A673 (cell line): ENCODE measurements around the gene PRB3. TPM values are rescaled to one million over a fixed set of nuclear protein-coding genes. Genes with fewer than 3 reads are reported as not detected.

Source experiments
- BruUV-seq: library from RNA; stranded (reverse); fragments of 400-500 nt; replicated peaks from 2 replicates; lab custom pipeline; 2021; lab: Mats Ljungman, UMichigan
- CTCF ChIA-PET: fragments of 300-600 bp; sonication (Branson Sonifier 250); formaldehyde crosslinking; loops from one replicate; lab custom pipeline; 2022; ENCODE audit warnings: antibody characterized with exemption; lab: Charles Lee
- POLR2A ChIA-PET: fragments of 300-600 bp; sonication (Branson Sonifier 250); formaldehyde crosslinking; loops from one replicate; lab custom pipeline; 2022; ENCODE audit warnings: antibody characterized with exemption; ENCODE audit not compliant: low non-redundant PET; lab: Charles Lee
- DNase-seq: peaks from one replicate; pipeline ENCODE4 v3.0.0-alpha.2; 2015; ENCODE audit warnings: low spot score
- H3K27ac ChIP-seq: fragments of 200-600 bp; sonication (generic); 2 replicates; pipeline ENCODE4 v1.5.1; 2016; ENCODE audit warnings: mixed run types, low read depth, mild to moderate bottlenecking, mixed read lengths, antibody characterized with exemption, low read length; ENCODE audit not compliant: poor library complexity, severe bottlenecking
- H3K27me3 ChIP-seq: fragments of 200-600 bp; sonication (generic); replicated peaks from 2 replicates; pipeline ENCODE4 v1.6.1; 2017; ENCODE audit warnings: mixed run types, low read depth, mild to moderate bottlenecking, mixed read lengths, antibody characterized with exemption, low read length; ENCODE audit not compliant: insufficient read depth, poor library complexity
- H3K36me3 ChIP-seq: fragments of 200-600 bp; sonication (generic); 2 replicates; pipeline ENCODE4 v1.6.1; 2016; ENCODE audit warnings: mixed run types, mild to moderate bottlenecking, mixed read lengths, antibody characterized with exemption, low read length; ENCODE audit not compliant: insufficient read depth, poor library complexity, severe bottlenecking
- H3K4me1 ChIP-seq: fragments of 200-600 bp; sonication (generic); 2 replicates; pipeline ENCODE4 v1.6.1; 2017; ENCODE audit warnings: mixed run types, mild to moderate bottlenecking, mixed read lengths, antibody characterized with exemption, low read length; ENCODE audit not compliant: insufficient read depth, poor library complexity, severe bottlenecking
- H3K4me3 ChIP-seq: fragments of 200-600 bp; sonication (generic); 2 replicates; pipeline ENCODE4 v1.5.1; 2016; ENCODE audit warnings: low read depth, mixed run types, mild to moderate bottlenecking, mixed read lengths, low read length; ENCODE audit not compliant: poor library complexity, severe bottlenecking
- H3K9me3 ChIP-seq: fragments of 200-600 bp; sonication (generic); 2 replicates; pipeline ENCODE4 v1.6.1; 2016; ENCODE audit warnings: mixed run types, low read depth, mild to moderate bottlenecking, mixed read lengths, antibody characterized with exemption, low read length; ENCODE audit not compliant: poor library complexity, severe bottlenecking
- CTCF ChIP-seq: fragments of 300-800, 200-600 bp; sonication (generic); conservative IDR thresholded peaks from 2 replicates; pipeline ENCODE4 v1.5.1; 2017; ENCODE audit warnings: low read depth, mild to moderate bottlenecking, antibody characterized with exemption, low read length, moderate library complexity, mixed read lengths
- EZH2 ChIP-seq: fragments of 200-600 bp; sonication (generic); IDR thresholded peaks from 2 replicates; pipeline ENCODE4 v1.6.1; 2017; ENCODE audit warnings: borderline replicate concordance, low read depth, mild to moderate bottlenecking, mixed read lengths, antibody characterized with exemption, low read length; ENCODE audit not compliant: poor library complexity, severe bottlenecking
- intact Hi-C: fragments of 100-400 bp; cut with micrococcal nuclease; formaldehyde crosslinking; loops from one replicate; pipeline ENCODE4 v1.10.0; 2022; ENCODE audit not compliant: unreplicated experiment
- total RNA-seq: library from RNA; stranded (reverse); gene quantifications from 2 replicates; pipeline ENCODE4 v1.2.3, GENCODE V29; 2021

PRB3 gene
- total RNA-seq, 1 experiment from 2014 or later, result not detected

GRCh38 chr12:11273449-11273848, 3.9 kb upstream of the PRB3 start:
- Histone ChIP-seq H3K27me3 (peaks cover 4% of the 10 kb centered on the region), H3K9me3 (no peaks in the 10 kb centered on the region), H3K27ac (no peak overlapping the region), H3K4me3 (no peak overlapping the region), H3K36me3 (no peaks in the 10 kb centered on the region), H3K4me1 (no peaks in the 10 kb centered on the region)
- intact Hi-C loops, result no loop called here
- no TSS peak for BruUV-seq
- no peak for DNase-seq
- ChIA-PET CTCF (no interaction called here), POLR2A (no interaction called here)
- TF ChIP-seq EZH2, result no peak
- no peak for TF ChIP-seq CTCF

GRCh38 chr12:11264501-11264900, 5.0 kb downstream of the PRB3 start:
- Histone ChIP-seq H3K9me3 (no peaks in the 10 kb centered on the region), H3K4me3 (no peak overlapping the region), H3K36me3 (no peaks in the 10 kb centered on the region), H3K27ac (no peak overlapping the region), H3K27me3 (no peaks in the 10 kb centered on the region), H3K4me1 (no peaks in the 10 kb centered on the region)
- intact Hi-C loops, result no loop called here
- POLR2A ChIA-PET, result no interaction called here
- CTCF ChIA-PET, result no interaction called here
- no peak for DNase-seq
- TF ChIP-seq CTCF, result no peak
- TF ChIP-seq EZH2, result no peak
- no TSS peak for BruUV-seq

GRCh38 chr12:11246489-11246888, 23.0 kb downstream of the PRB3 start:
- DNase-seq, result no peak
- H3K36me3 ChIP-seq, result no peaks in the 10 kb centered on the region
- no peaks in the 10 kb centered on the region for H3K27me3 ChIP-seq
- no peak overlapping the region for H3K4me3 ChIP-seq
- H3K27ac ChIP-seq, result no peak overlapping the region
- intact Hi-C loops, result no loop called here
- CTCF ChIA-PET, result no interaction called here
- TF ChIP-seq CTCF (no peak), EZH2 (no peak)
- no TSS peak for BruUV-seq
- POLR2A ChIA-PET, result no interaction called here
- no peaks in the 10 kb centered on the region for H3K4me1 ChIP-seq
- no peaks in the 10 kb centered on the region for H3K9me3 ChIP-seq
